Heart left ventricle (tissue), 16 donors: ENCODE results near the gene RPL13. TPM values are rescaled to one million over a fixed set of nuclear protein-coding genes. Genes with fewer than 3 reads are reported as not detected.

Experiments
- ATAC-seq, 4 donors: fragments of 200-7000 bp; cut with Tn5 transposase; one replicate each; pipeline ENCODE4 v1.9.1; 2020 to 2022; ENCODE audit warnings: moderate library complexity in 4 of 4, mild to moderate bottlenecking in 3 of 4, moderate number of reproducible peaks in 1 of 4
- DNase-seq, 5 donors: peaks; one replicate each; pipeline ENCODE4 v3.0.0-alpha.2; 2020
- H3K27ac ChIP-seq, 12 donors: fragments of 200-600 bp; sonication (generic) in 4 of 12; one replicate each; pipeline versions ENCODE4 v1.5.0 to v1.8.0; 2016 to 2022; ENCODE audit warnings: mild to moderate bottlenecking in 2 of 12
- H3K27me3 ChIP-seq, 9 donors: fragments of 200-600 bp; sonication (generic) in 2 of 9; one replicate each; pipeline versions ENCODE4 v1.5.1 to v1.8.0; 2016 to 2022; ENCODE audit warnings: mild to moderate bottlenecking in 3 of 9
- H3K36me3 ChIP-seq, 9 donors: fragments of 200-600 bp; sonication (generic) in 2 of 9; one replicate each; pipeline versions ENCODE4 v1.5.0 to v1.8.0; 2018 to 2022; ENCODE audit warnings: mild to moderate bottlenecking in 2 of 9
- H3K4me1 ChIP-seq, 12 donors: fragments of 200-600 bp; sonication (generic) in 4 of 12; one replicate each; pipeline versions ENCODE4 v1.5.0 to v1.8.0; 2016 to 2022; ENCODE audit warnings: mild to moderate bottlenecking in 3 of 12
- H3K4me3 ChIP-seq, 12 donors: fragments of 200-600 bp; sonication (generic) in 4 of 12; one replicate each; pipeline versions ENCODE4 v1.5.0 to v1.8.0; 2017 to 2022; ENCODE audit warnings: mild to moderate bottlenecking in 9 of 12, moderate library complexity in 4 of 12
- H3K9me3 ChIP-seq, 12 donors: fragments of 200-600 bp; sonication (generic) in 4 of 12; one replicate each; pipeline versions ENCODE4 v1.5.0 to v1.8.0; 2016 to 2022; ENCODE audit warnings: mild to moderate bottlenecking in 1 of 12
- CTCF ChIP-seq, 12 donors: fragments of 200-600 bp; sonication (generic) in 4 of 12; IDR thresholded peaks; one replicate each; pipeline versions ENCODE4 v1.5.0 to v1.8.0; 2018 to 2022; ENCODE audit warnings: antibody characterized with exemption in 12 of 12, mild to moderate bottlenecking in 5 of 12
- POLR2A ChIP-seq, 2 donors: fragments of 450-650 bp; IDR thresholded peaks; one replicate each; pipeline ENCODE4 v1.6.1; 2017; ENCODE audit warnings: antibody characterized with exemption in 2 of 2, mild to moderate bottlenecking in 2 of 2, moderate library complexity in 2 of 2
- WGBS, 4 donors: extraction: QIAGEN DNeasy Blood & Tissue Kit in 2 of 4; methylation state at CpG; one replicate each; pipeline versions ENCODE4 v1.1.5 to v1.1.7; 2013 to 2018; 5-methylcytosine and 5-hydroxymethylcytosine counted together
- intact Hi-C, 10 donors: fragments of 100-400 bp; cut with DNase I; formaldehyde crosslinking; loops; one replicate each; pipeline versions ENCODE4 v1.11.1 to v1.14.2; 2022
- long read RNA-seq, 3 donors: library from polyadenylated mRNA; unstranded; transcript quantifications; one replicate each; pipeline ENCODE4 v2.0.0, GENCODE V29; 2020 to 2021
- polyA plus RNA-seq, 2 donors: library from polyadenylated mRNA; stranded (reverse); fragments of 200-250 nt; gene quantifications; one replicate each; pipeline ENCODE4 v1.2.3, GENCODE V29; 2013
- total RNA-seq, 9 donors: library from RNA; depleted of rRNA in 2 of 9; stranded (reverse); fragments of >200 nt in 2 of 9; fragmentation: NEBNext Ultra II Directional in 3 of 9; extraction: Animal tissue kit (Norgen Biotek cat#: 25700) in 3 of 9; gene quantifications; one replicate each; pipeline versions ENCODE4 v1.1.0 to v1.2.4, GENCODE V29; 2016 to 2023
- donor health status: ischemic (EF 13 %, LVEDD 7.1; RV severe dilation, severe dysfunction).
- donor health status: healthy with polysubstance abuse.
- donor health status: DM: no; HTN: yes; CAD: no.
- donor health status: DM: no; HTN: no; CAD: no.
- donor health status: ischemic (EF 25% LVEDD 6.9; RV normal size, moderate dysfunction).
- donor health status: ischemic (EF 25% LVEDD 5.7; RV mildly dilated, moderate dysfunction).
- donor health status: healthy.
- donor health status: DM: yes; HTN: yes; CAD: no.
- donor health status: ischemic (EF 35%, LVEDD 5.7; RV mildly dilated, moderate dysfunction).
- donor health status: nonischemic (EF 11% LVEDD 7.7; RV severe dilation, severe dysfunction).
- donor health status: DM: yes; HTN: yes; CAD: no.
- donor health status: PGD.
- donor health status: ischemic (EF 29% LVEDD 5.4; RV normal size, mild dysfunction).
- donor health status: nonischemic (EF 23%, LVEDD 6.1; RV moderate dilation, normal function).

RPL13 gene
- total RNA-seq = 1,000 to 10,000 TPM in 6 of 9 donors, 100 to 1,000 TPM in 3; 701 to 3,315 (median 1,152) TPM
- 1,000 to 10,000 TPM; 2,775 to 5,500 TPM for polyA plus RNA-seq
- long read RNA-seq, donor 1, full-length matches to known transcripts = 628 of 649 reads
- long read RNA-seq, donor 1, partial matches to known transcripts = 13 of 649 reads
- long read RNA-seq, donor 1, other reads (novel, unspliced or antisense) = 8 of 649 reads
- long read RNA-seq, donor 2, full-length matches to known transcripts = 522 of 566 reads
- long read RNA-seq, donor 2, partial matches to known transcripts = 24 of 566 reads
- long read RNA-seq, donor 2, other reads (novel, unspliced or antisense) = 20 of 566 reads
- long read RNA-seq, donor 3, full-length matches to known transcripts = 551 of 574 reads
- long read RNA-seq, donor 3, partial matches to known transcripts = 15 of 574 reads
- long read RNA-seq, donor 3, other reads (novel, unspliced or antisense) = 8 of 574 reads

GRCh38 chr16:89560378-89561141 is at the start of gene RPL13:
Gene RPL13, plus strand, starts transcription at chr16:89560682. Its CDS starts 278 bp downstream, at chr16:89560960.
- WGBS, 4 donors = 0% methylated on average over 53 to 87 of the region's 87 CpGs
- intact Hi-C loops = loop anchor here in 2 of 10 donors (5.0 to 10.0 kb wide), 2 partner anchors 53 to 316 kb away; partner anchors contain the start of gene SPG7 (in 1 of the 2)
- H3K9me3 ChIP-seq = no peaks in the 10 kb centered on the region
- H3K4me3 ChIP-seq = peak within 1 kb of the TSS; percentile 33 to 97 (median 84)
- peak; percentile 95 to 97 (median 96) for DNase-seq
- peak within 1 kb of the TSS; percentile 88 to 99 (median 95) for H3K27ac ChIP-seq
- peak; percentile 94 to 97 (median 96) for ATAC-seq
- TF ChIP-seq POLR2A (IDR thresholded peaks at IDR 0.05) = peak; percentile 68 to 97
- peak in 1 of 12 donors; percentile 6 for TF ChIP-seq CTCF (IDR thresholded peaks at IDR 0.05)
- peaks cover 6 to 61% (median 55%) of the 10 kb centered on the region in 9 donors for H3K36me3 ChIP-seq
- H3K4me1 ChIP-seq = peaks cover 8 to 64% (median 30%) of the 10 kb centered on the region in 12 donors
- H3K27me3 ChIP-seq = no peaks in the 10 kb centered on the region

GRCh38 chr16:89511374-89511773 is 49.1 kb upstream of the RPL13 start:
- no peak overlapping the region for H3K4me3 ChIP-seq
- no peak for TF ChIP-seq POLR2A (IDR thresholded peaks at IDR 0.05)
- no peak for TF ChIP-seq CTCF (IDR thresholded peaks at IDR 0.05)
- intact Hi-C loops = no loop called here
- 51 to 66% (median 62%) methylated on average over 8 of the region's 8 CpGs for WGBS, 4 donors
- DNase-seq (no peak), ATAC-seq (no peak)
- no peaks in the 10 kb centered on the region for H3K9me3 ChIP-seq
- H3K27ac ChIP-seq = no peak overlapping the region
- H3K27me3 ChIP-seq = no peaks in the 10 kb centered on the region
- peaks cover 0 to 65% (median 60%) of the 10 kb centered on the region in 9 donors for H3K36me3 ChIP-seq
- peaks cover 0 to 31% (median 23%) of the 10 kb centered on the region in 12 donors for H3K4me1 ChIP-seq

GRCh38 chr16:89512453-89512852 is 48.0 kb upstream of the RPL13 start:
- peaks cover 0 to 75% (median 68%) of the 10 kb centered on the region in 9 donors for H3K36me3 ChIP-seq
- TF ChIP-seq CTCF (IDR thresholded peaks at IDR 0.05) (no peak), POLR2A (IDR thresholded peaks at IDR 0.05) (no peak)
- no peak for DNase-seq
- no peaks in the 10 kb centered on the region for H3K27me3 ChIP-seq
- no peak for ATAC-seq
- H3K9me3 ChIP-seq = no peaks in the 10 kb centered on the region
- WGBS, 4 donors = 93 to 95% (median 95%) methylated on average over 9 of the region's 9 CpGs
- intact Hi-C loops = no loop called here
- H3K27ac ChIP-seq = no peak overlapping the region
- H3K4me1 ChIP-seq = peaks cover 0 to 20% (median 14%) of the 10 kb centered on the region in 12 donors
- no peak overlapping the region for H3K4me3 ChIP-seq

GRCh38 chr16:89517128-89517527 is 43.4 kb upstream of the RPL13 start:
- intact Hi-C loops = no loop called here
- H3K27ac ChIP-seq = no peak overlapping the region
- no peak for TF ChIP-seq CTCF (IDR thresholded peaks at IDR 0.05)
- no peak for TF ChIP-seq POLR2A (IDR thresholded peaks at IDR 0.05)
- DNase-seq = no peak
- no peaks in the 10 kb centered on the region for H3K4me1 ChIP-seq
- H3K9me3 ChIP-seq = no peaks in the 10 kb centered on the region
- ATAC-seq = no peak
- H3K27me3 ChIP-seq = no peaks in the 10 kb centered on the region
- no peak overlapping the region for H3K4me3 ChIP-seq
- H3K36me3 ChIP-seq = peaks cover 0 to 100% (median 93%) of the 10 kb centered on the region in 9 donors
- WGBS, 4 donors = 70 to 87% (median 79%) methylated on average over 9 of the region's 9 CpGs
